MM.1S (cell line): ENCODE measurements around the gene ZNF775.

ENCODE experiments used
- EZH2 ChIP-seq: fragments of 300-600 bp; sonication (generic); optimal IDR thresholded peaks from 2 replicates; pipeline ENCODE3; 2017; ENCODE audit warnings: low read depth, mild to moderate bottlenecking, antibody characterized with exemption, low read length, mixed read lengths
- EZH2phosphoT487 ChIP-seq: fragments of 300-600 bp; sonication (generic); IDR thresholded peaks from 2 replicates; pipeline ENCODE4 v1.6.1; 2018; ENCODE audit warnings: antibody characterized with exemption, low read length
- TF ChIP-seq, protein P1 (sequence below): fragments of 300-600 bp; sonication (generic); IDR thresholded peaks from 2 replicates; pipeline ENCODE4 v1.5.1; 2016; ENCODE audit warnings: antibody characterized with exemption, low read length, mixed read lengths

DNA sequence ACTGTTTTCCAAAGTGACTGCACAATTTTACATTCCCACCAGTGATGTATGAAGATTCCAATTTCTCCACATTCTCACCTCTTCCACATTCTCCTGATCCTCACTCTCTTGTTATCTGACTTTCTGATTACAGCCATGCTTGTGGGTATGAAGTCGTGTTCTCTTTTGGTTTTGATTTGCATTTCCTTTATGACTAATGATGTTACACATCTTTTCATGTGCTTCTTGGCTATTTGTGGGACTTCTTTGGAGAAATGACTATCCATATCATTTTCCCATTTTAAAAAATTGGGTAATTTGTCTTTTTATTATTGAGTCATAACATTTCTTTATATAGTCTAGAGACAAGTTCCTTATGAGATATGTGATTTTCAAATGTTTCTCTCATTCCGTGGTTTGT lies 60.8 kb downstream of the ZNF775 start:
- TF ChIP-seq, protein P1, sequence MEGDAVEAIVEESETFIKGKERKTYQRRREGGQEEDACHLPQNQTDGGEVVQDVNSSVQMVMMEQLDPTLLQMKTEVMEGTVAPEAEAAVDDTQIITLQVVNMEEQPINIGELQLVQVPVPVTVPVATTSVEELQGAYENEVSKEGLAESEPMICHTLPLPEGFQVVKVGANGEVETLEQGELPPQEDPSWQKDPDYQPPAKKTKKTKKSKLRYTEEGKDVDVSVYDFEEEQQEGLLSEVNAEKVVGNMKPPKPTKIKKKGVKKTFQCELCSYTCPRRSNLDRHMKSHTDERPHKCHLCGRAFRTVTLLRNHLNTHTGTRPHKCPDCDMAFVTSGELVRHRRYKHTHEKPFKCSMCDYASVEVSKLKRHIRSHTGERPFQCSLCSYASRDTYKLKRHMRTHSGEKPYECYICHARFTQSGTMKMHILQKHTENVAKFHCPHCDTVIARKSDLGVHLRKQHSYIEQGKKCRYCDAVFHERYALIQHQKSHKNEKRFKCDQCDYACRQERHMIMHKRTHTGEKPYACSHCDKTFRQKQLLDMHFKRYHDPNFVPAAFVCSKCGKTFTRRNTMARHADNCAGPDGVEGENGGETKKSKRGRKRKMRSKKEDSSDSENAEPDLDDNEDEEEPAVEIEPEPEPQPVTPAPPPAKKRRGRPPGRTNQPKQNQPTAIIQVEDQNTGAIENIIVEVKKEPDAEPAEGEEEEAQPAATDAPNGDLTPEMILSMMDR: no peak
- TF ChIP-seq EZH2 (no peak), EZH2phosphoT487 (no peak)
